ENCODE results near the gene NOTCH1.

NOTCH1 gene

GRCh38 chr9:136531186-136531903 is 14.5 kb downstream of the NOTCH1 start:
- DNase-seq: no peak

DNA sequence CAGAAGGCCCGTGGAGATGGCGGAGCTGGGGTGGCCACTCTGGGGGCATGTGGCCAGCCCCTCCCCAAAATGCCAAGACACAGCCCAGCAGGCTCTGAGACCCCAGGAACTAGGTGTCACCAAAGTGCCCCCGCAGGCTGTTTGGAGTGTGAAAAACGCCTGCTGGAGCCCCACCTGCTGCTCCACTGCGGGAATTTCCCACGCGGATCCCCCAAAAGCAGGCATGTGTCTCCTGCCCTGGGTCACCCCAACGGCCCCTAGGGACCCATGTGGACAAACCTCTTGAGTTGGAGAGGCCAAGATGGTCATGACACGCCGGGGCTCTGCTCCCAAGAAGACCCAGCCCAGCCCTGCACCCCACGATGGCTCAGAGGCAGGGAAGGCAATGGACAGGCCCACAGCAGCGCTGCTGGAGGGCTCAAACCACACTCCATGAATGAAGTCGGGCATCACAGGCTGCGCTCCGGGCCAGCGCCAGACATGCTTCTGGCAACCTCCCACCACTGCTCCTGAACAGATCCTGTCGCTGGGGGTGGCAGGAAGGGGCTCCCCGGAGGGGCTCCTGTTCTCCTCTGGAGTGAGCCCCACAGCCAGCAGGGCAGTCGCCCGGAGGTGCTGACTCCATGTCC is 15.3 kb downstream of the NOTCH1 start:
- no peak for DNase-seq

- peak; percentile 23 for DNase-seq
Measured at GRCh38 chr9:136529516-136530460, 16.1 kb downstream of the NOTCH1 start.

DNA sequence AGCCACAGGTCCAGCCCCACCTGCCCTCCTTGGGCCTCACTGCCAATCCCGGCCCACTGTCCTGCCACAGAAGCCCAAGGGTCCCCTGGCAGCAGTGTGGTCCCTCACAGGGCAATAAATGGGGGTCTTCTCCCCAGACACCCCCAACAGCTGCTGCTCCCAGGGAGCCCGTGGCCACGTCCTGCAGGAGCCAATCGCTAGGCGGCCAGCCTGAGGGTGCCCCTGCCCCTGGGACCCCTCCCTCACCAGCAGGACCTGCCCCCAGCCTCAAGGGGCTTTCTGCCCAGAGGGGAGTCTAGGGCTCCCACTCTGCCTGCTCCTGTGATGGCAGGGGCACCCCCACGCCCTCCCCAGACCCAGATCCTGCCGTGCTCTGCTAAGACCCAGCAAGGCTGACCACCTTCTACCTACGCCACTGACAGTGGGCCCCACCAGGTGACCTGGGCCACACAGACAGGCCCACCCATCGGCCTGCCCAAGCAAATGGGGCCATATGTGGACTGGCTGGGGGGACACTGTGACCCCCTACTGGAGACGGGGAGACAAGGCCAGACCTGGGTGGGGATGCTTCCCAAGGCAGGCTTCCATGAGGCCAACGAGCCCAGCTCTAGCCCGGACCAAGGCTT is 17.0 kb downstream of the NOTCH1 start:
- no peak for DNase-seq

DNA sequence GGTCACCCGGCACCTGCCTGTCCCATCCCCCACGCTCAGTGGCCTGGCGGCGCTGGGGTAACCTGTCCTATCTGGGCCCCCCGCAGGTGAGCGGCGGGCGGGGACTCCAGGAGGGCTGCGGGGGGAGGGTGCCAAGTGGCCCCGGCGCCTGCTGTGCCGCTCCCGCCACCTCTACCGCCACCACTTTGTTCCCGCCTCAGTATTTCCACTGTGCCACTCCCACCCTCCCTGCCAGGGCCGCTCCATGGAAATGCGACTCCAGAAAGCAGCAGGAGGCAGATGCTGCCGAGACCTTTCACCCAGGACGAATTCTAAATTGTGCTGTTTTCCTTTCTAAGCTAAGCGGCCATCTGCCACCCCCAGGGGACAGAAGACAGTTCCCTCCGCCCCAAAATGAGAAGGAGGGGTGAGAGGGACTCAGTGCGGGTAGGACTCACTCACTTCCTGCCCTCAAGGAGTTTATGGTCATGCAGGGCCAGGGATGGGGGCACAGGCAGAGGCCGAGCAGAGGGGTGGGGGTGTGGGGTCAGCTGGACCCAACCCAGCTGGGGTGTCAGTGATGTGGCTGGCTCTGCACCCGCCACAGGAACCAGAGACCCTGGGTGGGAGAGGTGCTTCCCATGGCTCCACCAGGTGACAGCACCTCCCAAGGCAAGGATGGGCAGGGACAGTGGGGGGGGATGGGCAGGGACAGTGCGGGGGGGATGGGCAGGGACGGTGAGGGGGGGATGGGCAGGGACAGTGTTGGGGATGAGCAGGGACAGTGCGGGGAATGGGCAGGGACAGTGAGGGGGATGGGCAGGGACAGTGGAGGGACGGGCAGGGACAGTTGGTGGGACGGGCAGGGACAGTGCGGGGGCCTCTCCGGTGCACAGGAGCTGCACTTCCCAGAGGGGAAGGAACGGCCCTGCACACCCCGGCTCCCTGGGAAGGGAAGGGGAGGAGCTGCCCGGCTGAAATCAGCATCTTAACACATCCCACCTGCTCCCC is 17.8 kb downstream of the NOTCH1 start:
- DNase-seq: no peak

DNA sequence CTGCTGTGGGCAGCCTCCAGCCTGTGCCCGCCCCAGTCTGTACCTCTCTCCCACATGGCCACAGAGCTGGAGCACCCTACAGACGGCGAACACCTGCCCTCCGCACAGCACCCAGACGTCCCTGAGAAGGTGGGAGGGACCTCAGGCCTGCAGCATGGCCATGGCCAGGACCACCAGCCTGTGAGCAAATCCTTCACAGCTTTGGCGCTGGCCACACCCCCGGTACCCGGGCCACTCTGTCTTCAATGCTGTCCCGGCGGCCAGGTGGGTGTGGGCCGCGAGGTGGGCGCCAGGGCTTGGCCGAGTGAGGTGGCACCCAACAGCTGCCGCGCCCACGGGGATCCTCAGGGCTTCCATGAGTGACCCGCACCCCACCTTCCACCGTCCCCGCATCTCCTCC is 18.7 kb downstream of the NOTCH1 start:
- DNase-seq: no peak

GRCh38 chr9:136526625-136527066 is 19.2 kb downstream of the NOTCH1 start:
- no peak for DNase-seq

DNA sequence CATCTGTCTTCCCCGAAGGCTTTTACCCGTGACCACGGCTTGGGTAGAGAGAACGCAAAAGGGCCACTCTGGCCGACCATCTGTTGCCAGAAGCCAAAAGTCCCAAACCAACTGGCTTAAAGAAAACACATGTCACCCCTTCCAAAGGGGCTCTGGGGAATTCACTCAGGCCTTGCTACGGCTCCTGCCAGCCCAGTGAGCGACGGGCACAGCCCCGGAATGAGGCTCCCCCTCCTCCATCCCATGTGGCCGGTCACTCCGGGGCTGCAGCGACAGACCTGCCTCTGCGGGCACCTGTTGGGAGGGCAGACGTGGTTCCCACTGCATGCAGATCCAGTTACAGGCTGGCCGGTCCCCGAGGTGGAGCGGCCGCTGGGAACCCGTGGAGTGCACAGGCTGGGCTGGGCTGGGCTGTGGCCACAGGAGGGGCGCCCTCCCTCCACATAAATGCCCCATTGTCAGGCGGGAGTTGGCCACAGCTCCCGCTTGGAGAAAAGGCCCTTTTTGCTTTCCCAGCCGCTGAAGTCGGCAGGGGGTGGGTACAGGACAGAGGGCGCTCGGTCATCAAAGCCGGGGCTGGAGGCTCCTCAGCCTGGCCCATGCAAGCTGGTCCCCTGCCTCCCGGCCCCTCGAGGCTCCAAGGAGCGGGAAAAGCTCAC is 19.9 kb downstream of the NOTCH1 start:
- no peak for DNase-seq

GRCh38 chr9:136525207-136525606 is 20.6 kb downstream of the NOTCH1 start:
- no peak for DNase-seq

GRCh38 chr9:136522314-136523237 is 23.3 kb downstream of the NOTCH1 start:
- peak; percentile 71 for DNase-seq

- DNase-seq: peak; percentile 87
Measured at GRCh38 chr9:136521537-136521936, 24.3 kb downstream of the NOTCH1 start.

- DNase-seq: no peak
Measured at GRCh38 chr9:136520053-136520540, 25.8 kb downstream of the NOTCH1 start.

- no peak for DNase-seq
Measured at GRCh38 chr9:136519263-136520052, 26.4 kb downstream of the NOTCH1 start.

GRCh38 chr9:136518623-136519022 is 27.2 kb downstream of the NOTCH1 start:
- DNase-seq: no peak

GRCh38 chr9:136517950-136518349 is 27.9 kb downstream of the NOTCH1 start:
- no peak for DNase-seq

- no peak for DNase-seq
Measured at GRCh38 chr9:136517012-136517743, 28.7 kb downstream of the NOTCH1 start.

- no peak for DNase-seq
Measured at GRCh38 chr9:136516191-136516654, 29.6 kb downstream of the NOTCH1 start.

- no peak for DNase-seq
Measured at GRCh38 chr9:136515276-136515675, 30.6 kb downstream of the NOTCH1 start.

Data from suppressor macrophage treated with lipopolysaccharide for 4 hours (primary cell).